ENCODE results near the gene TTC27. TPM values are rescaled to one million over a fixed set of nuclear protein-coding genes. Genes with fewer than 3 reads are reported as not detected.

TTC27 gene
- total RNA-seq, 4 donors from 2014 or later, result 7.1 to 20.3 (median 10.4) TPM

DNA sequence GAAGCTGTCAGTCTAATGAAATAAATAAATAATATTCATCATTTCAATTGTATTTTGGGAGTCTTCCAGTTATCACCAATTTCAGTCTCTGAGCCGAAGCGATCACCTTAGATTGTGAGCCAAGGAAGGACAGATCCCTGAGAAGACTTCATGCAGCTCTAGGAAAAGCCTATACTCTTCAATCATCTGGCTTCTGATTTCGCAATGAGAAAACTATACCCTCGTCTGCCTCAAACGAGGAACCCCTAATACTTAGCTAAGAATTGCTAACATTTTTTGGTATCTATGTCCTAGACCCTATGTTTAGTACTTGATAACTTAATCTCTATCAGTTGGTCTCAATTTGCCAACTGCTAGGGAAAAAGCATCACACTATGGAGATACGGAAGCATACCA, 4.5 kb upstream of the TTC27 start:
- no peaks in the 10 kb centered on the region for H3K9me3 ChIP-seq
- H3K27me3 ChIP-seq, result no peaks in the 10 kb centered on the region
- no peak overlapping the region for H3K27ac ChIP-seq
- in situ Hi-C loops (cut with MboI; ENCODE audit: low pct_ligation_motif_present in 1 of 4, low pct_unique_long_range_greater_than_20kb in 1 of 4, low sequenced_read_pairs in 3 of 4), result no loop called here
- no peak for TF ChIP-seq POLR2AphosphoS5 (IDR thresholded peaks at IDR 0.05)
- no peak for TF ChIP-seq EP300 (IDR thresholded peaks at IDR 0.05; ENCODE audit: low read depth)
- no peak overlapping the region for H3K4me3 ChIP-seq
- DNase-seq, result no peak
- intact Hi-C loops (cut with DNase I; ENCODE audit: low total_unique reads), result no loop called here
- H3K36me3 ChIP-seq, result peaks cover 0 to 11% (median 4%) of the 10 kb centered on the region in 4 donors
- 90 to 100% methylated on average over 4 to 6 of the region's 6 CpGs for WGBS, 2 donors (ENCODE audit: low coverage in 1 of 2)
- peaks cover 0 to 12% (median under 1%) of the 10 kb centered on the region in 4 donors for H3K4me1 ChIP-seq

DNA sequence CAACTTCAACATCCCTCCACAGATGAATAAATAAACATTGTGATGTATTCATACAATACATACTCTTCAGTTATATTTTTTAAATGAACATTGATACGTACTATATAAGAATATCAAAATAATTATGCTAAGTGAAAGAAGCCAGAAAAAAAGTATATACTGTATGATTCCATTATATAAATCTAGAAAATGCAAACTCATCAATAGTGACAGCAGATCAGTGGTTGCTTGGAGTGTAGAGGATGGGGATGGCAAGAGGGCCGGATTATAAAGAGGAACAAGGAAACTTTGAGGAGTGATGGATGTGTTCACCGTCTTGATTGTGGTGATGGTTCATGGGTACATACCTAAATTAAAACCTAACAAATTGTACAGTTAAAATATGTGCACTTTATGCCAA, 3.0 kb upstream of the TTC27 start:
- intact Hi-C loops (cut with DNase I; ENCODE audit: low total_unique reads), result no loop called here
- in situ Hi-C loops (cut with MboI; ENCODE audit: low pct_ligation_motif_present in 1 of 4, low pct_unique_long_range_greater_than_20kb in 1 of 4, low sequenced_read_pairs in 3 of 4), result no loop called here

DNA sequence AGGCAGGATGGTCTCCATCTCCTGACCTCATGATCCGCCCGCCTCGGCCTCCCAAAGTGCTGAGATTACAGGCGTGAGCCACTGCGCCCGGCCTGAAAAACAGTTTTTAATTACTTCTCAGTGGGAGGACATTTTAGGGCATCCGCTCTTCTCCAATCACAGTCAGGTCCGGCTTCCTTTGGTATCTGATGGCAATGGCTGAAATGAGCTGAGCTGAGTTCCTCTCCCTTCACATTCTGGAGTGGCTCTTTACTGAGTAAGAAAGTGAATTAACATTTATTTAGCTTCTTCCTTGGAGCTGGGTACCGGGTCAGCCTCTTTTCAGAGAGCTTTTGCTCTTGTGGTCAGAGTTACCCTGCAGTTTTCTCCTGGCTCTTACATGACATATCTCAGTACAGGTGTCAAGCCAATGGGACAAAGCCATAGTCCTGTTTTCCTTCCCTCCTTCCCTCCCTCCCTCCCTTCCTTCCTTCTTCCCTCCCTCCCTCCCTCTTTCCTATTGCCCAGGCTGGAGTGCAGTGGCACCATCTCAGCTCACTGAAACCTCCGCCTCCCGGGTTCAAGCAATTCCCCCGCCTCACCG, 1.1 kb upstream of the TTC27 start:
- in situ Hi-C loops (cut with MboI; ENCODE audit: low pct_ligation_motif_present in 1 of 4, low pct_unique_long_range_greater_than_20kb in 1 of 4, low sequenced_read_pairs in 3 of 4) (no loop called here), intact Hi-C loops (cut with DNase I; ENCODE audit: low total_unique reads) (no loop called here)
- no peak for TF ChIP-seq EP300 (IDR thresholded peaks at IDR 0.05; ENCODE audit: low read depth)
- TF ChIP-seq, protein P1, sequence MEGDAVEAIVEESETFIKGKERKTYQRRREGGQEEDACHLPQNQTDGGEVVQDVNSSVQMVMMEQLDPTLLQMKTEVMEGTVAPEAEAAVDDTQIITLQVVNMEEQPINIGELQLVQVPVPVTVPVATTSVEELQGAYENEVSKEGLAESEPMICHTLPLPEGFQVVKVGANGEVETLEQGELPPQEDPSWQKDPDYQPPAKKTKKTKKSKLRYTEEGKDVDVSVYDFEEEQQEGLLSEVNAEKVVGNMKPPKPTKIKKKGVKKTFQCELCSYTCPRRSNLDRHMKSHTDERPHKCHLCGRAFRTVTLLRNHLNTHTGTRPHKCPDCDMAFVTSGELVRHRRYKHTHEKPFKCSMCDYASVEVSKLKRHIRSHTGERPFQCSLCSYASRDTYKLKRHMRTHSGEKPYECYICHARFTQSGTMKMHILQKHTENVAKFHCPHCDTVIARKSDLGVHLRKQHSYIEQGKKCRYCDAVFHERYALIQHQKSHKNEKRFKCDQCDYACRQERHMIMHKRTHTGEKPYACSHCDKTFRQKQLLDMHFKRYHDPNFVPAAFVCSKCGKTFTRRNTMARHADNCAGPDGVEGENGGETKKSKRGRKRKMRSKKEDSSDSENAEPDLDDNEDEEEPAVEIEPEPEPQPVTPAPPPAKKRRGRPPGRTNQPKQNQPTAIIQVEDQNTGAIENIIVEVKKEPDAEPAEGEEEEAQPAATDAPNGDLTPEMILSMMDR (IDR thresholded peaks at IDR 0.05), result no peak
- no peak for TF ChIP-seq POLR2A (IDR thresholded peaks at IDR 0.05)
- no peak for TF ChIP-seq POLR2AphosphoS5 (IDR thresholded peaks at IDR 0.05)
- DNase-seq, result no peak
- no peaks in the 10 kb centered on the region for H3K9me3 ChIP-seq
- no peaks in the 10 kb centered on the region for H3K27me3 ChIP-seq
- H3K27ac ChIP-seq, result no peak overlapping the region
- peaks cover 8 to 28% (median 10%) of the 10 kb centered on the region in 4 donors for H3K4me1 ChIP-seq
- WGBS, 2 donors (ENCODE audit: low coverage in 1 of 2), result 26 to 70% methylated on average over 3 to 13 of the region's 13 CpGs
- H3K4me3 ChIP-seq, result peak overlapping the region in 1 of 4 donors; percentile 85
- H3K36me3 ChIP-seq, result peaks cover 0 to 11% (median 0%) of the 10 kb centered on the region in 4 donors

More for the DNA sequence above, 3.0 kb upstream of the TTC27 start:
- peaks cover 8 to 27% (median 10%) of the 10 kb centered on the region in 4 donors for H3K4me1 ChIP-seq
- no peaks in the 10 kb centered on the region for H3K27me3 ChIP-seq
- WGBS, 2 donors (ENCODE audit: low coverage in 1 of 2), result 68 to 80% methylated on average over 3 of the region's 3 CpGs
- TF ChIP-seq EP300 (IDR thresholded peaks at IDR 0.05; ENCODE audit: low read depth) (no peak), POLR2A (IDR thresholded peaks at IDR 0.05) (no peak), POLR2AphosphoS5 (IDR thresholded peaks at IDR 0.05) (no peak)
- no peaks in the 10 kb centered on the region for H3K9me3 ChIP-seq
- H3K4me3 ChIP-seq, result no peak overlapping the region
- H3K36me3 ChIP-seq, result no peaks in the 10 kb centered on the region
- no peak for DNase-seq
- no peak overlapping the region for H3K27ac ChIP-seq

DNA sequence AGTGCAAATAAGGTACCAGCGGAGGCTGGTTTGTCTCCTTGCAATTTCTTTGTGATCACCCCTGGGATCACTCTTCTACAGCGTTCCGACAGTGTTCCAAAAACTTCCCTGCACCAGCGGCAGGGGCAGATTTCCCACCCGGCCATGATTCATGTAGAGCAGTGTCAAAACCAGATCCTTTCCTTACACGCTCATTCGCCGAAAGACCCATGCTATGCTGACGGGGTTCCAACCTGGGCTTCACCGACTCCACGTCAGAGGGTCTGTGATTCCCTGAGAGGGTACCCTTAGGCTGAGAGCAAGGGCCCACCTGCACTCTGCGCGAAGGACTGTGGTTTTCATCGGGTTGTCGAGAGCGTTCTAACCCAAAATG, 423 bp upstream of the TTC27 start:
- intact Hi-C loops (cut with DNase I; ENCODE audit: low total_unique reads) (no loop called here), in situ Hi-C loops (cut with MboI; ENCODE audit: low pct_ligation_motif_present in 1 of 4, low pct_unique_long_range_greater_than_20kb in 1 of 4, low sequenced_read_pairs in 3 of 4) (no loop called here)
- peak overlapping the region; percentile 65 to 81 (median 76) for H3K27ac ChIP-seq
- no peaks in the 10 kb centered on the region for H3K27me3 ChIP-seq
- DNase-seq, result peak; percentile 36
- WGBS, 2 donors (ENCODE audit: low coverage in 1 of 2), result 3% methylated on average over 16 of the region's 16 CpGs; no CpG with 5 or more reads in 1 of the 2 donors
- H3K9me3 ChIP-seq, result no peaks in the 10 kb centered on the region
- H3K4me3 ChIP-seq, result peak overlapping the region; percentile 46 to 85 (median 70)
- TF ChIP-seq EP300 (IDR thresholded peaks at IDR 0.05; ENCODE audit: low read depth), result no peak
- TF ChIP-seq POLR2AphosphoS5 (IDR thresholded peaks at IDR 0.05), result no peak
- TF ChIP-seq, protein P1 (IDR thresholded peaks at IDR 0.05), result peak; percentile 8 to 34 (median 20)
- no peak for TF ChIP-seq POLR2A (IDR thresholded peaks at IDR 0.05)
- H3K4me1 ChIP-seq, result peaks cover 8 to 29% (median 10%) of the 10 kb centered on the region in 4 donors
- H3K36me3 ChIP-seq, result peaks cover 0 to 18% (median 2%) of the 10 kb centered on the region in 4 donors

DNA sequence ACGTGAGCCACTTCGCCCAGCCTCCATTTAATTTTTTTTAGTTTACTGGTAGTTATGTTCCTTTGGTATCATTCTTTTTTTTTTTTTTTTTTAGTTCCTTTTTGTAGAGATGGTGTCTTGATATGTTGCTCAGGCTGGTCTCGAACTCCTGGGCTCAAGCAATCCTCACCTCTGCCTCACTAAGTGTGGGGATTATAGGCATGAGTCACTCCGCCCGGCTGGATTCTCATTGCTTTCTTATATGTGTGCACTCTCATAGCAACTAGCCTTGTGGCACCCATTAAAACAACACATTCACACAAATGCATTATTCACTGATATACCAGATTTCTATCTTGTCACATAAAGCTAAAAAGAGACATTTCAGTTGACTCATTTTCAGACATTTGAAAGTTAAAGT, 4.2 kb downstream of the TTC27 start:
- Histone ChIP-seq H3K4me3 (no peak overlapping the region), H3K4me1 (peaks cover 8 to 25% (median 10%) of the 10 kb centered on the region in 4 donors), H3K27ac (no peak overlapping the region), H3K9me3 (no peaks in the 10 kb centered on the region), H3K27me3 (no peaks in the 10 kb centered on the region), H3K36me3 (peaks cover 0 to 51% (median 3%) of the 10 kb centered on the region in 4 donors)
- TF ChIP-seq, protein P1 (IDR thresholded peaks at IDR 0.05), result no peak
- TF ChIP-seq POLR2AphosphoS5 (IDR thresholded peaks at IDR 0.05), result no peak
- TF ChIP-seq EP300 (IDR thresholded peaks at IDR 0.05; ENCODE audit: low read depth), result no peak
- no peak for TF ChIP-seq POLR2A (IDR thresholded peaks at IDR 0.05)
- intact Hi-C loops (cut with DNase I; ENCODE audit: low total_unique reads), result no loop called here
- WGBS, 2 donors (ENCODE audit: low coverage in 1 of 2), result 87 to 89% methylated on average over 5 of the region's 5 CpGs
- DNase-seq, result no peak
- in situ Hi-C loops (cut with MboI; ENCODE audit: low pct_ligation_motif_present in 1 of 4, low pct_unique_long_range_greater_than_20kb in 1 of 4, low sequenced_read_pairs in 3 of 4), result no loop called here
